RWPE1 (cell line): ENCODE data around the gene SLC35A1.
A peak's percentile ranks its signal among the peaks of the same experiment; 100 is the strongest.

ENCODE experiments used
- CTCF ChIA-PET: fragments of 350-600 bp; sonication (Branson Sonifier 250); formaldehyde crosslinking; extraction: SDS; loops from one replicate; lab custom pipeline; 2021; lab: Yijun Ruan, JAX
- POLR2A ChIA-PET: fragments of 400-600 bp; formaldehyde crosslinking; extraction: SDS; loops from one replicate; lab custom pipeline; 2020; ENCODE audit warnings: antibody characterized with exemption; ENCODE audit not compliant: low non-redundant PET; lab: Yijun Ruan, JAX
- DNase-seq: peaks from one replicate; pipeline ENCODE4 v3.0.0; 2012; ENCODE audit warnings: low spot score
- H3K27ac ChIP-seq: fragments of 450-650 bp; 2 replicates; pipeline ENCODE4 v1.5.1; 2017
- CTCF ChIP-seq: fragments of 450-650 bp; conservative IDR thresholded peaks from 2 replicates; pipeline ENCODE4 v1.5.1; 2017; ENCODE audit warnings: low read depth, mild to moderate bottlenecking

SLC35A1 gene, protein sequence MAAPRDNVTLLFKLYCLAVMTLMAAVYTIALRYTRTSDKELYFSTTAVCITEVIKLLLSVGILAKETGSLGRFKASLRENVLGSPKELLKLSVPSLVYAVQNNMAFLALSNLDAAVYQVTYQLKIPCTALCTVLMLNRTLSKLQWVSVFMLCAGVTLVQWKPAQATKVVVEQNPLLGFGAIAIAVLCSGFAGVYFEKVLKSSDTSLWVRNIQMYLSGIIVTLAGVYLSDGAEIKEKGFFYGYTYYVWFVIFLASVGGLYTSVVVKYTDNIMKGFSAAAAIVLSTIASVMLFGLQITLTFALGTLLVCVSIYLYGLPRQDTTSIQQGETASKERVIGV

GRCh38 chr6:87472525-87473418, at the start of gene SLC35A1:
SLC35A1 (plus strand) TSS chr6:87472974; CDS start chr6:87473004, 30 bp downstream.
- DNase-seq = peak; percentile 78
- no peak for TF ChIP-seq CTCF
- peak within 1 kb of the TSS; percentile 90 for H3K27ac ChIP-seq
- CTCF ChIA-PET = interaction anchor here (0.5 to 0.7 kb wide), 2 partner anchors 43 to 1441 kb away, joined by 3 read pairs; no protein-coding TSS in a partner anchor
- POLR2A ChIA-PET = no interaction called here

- H3K27ac ChIP-seq = no peak overlapping the region
- no peak for DNase-seq
- ChIA-PET CTCF (no interaction called here), POLR2A (no interaction called here)
- no peak for TF ChIP-seq CTCF
Measured at GRCh38 chr6:87426789-87427188, 46.0 kb upstream of the SLC35A1 start.

DNA sequence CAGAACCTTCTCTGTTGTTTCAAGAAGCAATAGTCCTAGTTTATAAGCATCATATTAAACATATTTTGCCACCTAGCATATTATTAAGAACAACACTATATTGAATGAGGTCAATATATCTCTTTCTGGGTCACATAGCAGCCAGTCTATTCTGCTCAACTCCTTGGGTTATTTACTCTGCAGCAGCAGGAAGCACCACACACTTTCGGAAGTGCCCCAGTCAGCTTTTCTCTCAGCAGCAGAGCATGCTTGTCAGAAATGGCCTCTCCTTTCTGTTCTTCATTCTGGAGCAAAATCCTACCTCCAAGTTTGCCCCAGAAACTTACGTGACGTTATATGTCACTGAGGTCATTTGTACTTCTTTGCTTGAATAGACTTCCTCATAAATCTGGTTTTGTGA, 42.3 kb upstream of the SLC35A1 start:
- ChIA-PET CTCF (no interaction called here), POLR2A (no interaction called here)
- no peak overlapping the region for H3K27ac ChIP-seq
- DNase-seq = no peak
- TF ChIP-seq CTCF = no peak

DNA sequence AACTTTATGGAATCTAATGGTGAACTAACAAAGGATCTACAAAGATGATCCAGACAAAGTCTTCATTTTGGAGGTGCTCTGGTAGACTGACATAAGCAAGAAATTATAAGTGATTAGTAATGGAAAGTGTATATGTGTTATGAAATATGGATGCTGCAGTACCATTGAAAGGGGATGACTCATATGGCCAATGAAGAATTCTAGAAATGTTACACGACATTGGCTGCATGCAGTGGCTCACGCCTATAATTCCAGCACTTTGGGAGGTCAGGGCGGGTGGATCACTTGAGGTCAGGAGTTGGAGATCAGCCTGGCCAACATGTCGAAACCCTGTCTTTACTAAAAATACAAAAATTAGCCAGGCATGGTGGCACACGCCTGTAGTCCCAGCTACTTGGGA, 41.5 kb upstream of the SLC35A1 start:
- no peak overlapping the region for H3K27ac ChIP-seq
- peak; percentile 32 for DNase-seq
- no peak for TF ChIP-seq CTCF
- ChIA-PET POLR2A (no interaction called here), CTCF (no interaction called here)

DNA sequence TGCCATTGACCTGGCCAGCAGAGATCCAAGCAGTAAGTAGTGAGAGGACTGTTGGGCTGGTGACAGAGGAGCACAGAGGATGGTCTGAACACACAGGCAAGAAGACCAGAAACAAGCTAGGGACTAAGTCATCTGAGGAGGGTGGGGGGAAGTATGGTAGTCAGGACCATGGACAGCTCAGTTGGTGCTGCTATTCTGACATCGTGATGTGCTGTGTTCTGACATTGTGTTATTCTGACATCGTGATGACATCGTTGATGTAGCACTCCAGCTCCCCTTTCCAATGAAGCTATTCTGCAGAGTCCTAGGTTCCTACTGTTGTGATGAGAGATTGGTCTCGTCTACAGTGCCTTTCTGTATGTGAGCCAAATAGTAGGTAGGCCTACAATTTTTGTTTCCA, 36.3 kb upstream of the SLC35A1 start:
- POLR2A ChIA-PET = no interaction called here
- CTCF ChIA-PET = no interaction called here
- no peak for TF ChIP-seq CTCF
- H3K27ac ChIP-seq = no peak overlapping the region
- peak; percentile 62 for DNase-seq

DNA sequence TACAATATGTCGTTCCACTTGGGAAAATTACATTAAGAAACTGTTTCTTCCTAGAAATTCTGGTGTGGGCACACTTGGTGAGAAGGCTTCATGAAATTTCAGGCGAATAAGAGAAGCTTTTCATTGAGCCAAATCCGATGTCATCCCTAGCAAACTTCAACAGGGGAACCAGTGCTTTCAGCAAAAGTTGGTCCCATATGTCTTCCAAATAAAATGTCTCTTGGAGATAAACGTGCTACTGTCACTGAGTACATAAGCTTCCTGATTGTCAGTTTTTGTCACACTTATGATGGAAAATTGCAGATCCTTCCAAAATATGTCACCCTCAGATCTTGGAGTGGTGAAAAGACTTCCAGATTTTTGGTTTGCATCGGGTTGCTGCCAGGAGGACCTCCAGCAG, 31.1 kb upstream of the SLC35A1 start:
- TF ChIP-seq CTCF = no peak
- ChIA-PET CTCF (no interaction called here), POLR2A (no interaction called here)
- DNase-seq = no peak
- no peak overlapping the region for H3K27ac ChIP-seq
